ENCODE measurements around the gene ELP2. TPM values are rescaled to one million over a fixed set of nuclear protein-coding genes. Genes with fewer than 3 reads are reported as not detected.
A peak's percentile ranks its signal among the peaks of the same experiment; 100 is the strongest.

The ELP2 gene
- total and polyA plus RNA-seq, 2 of the 8 experiments (the other 6 are each of a cell fraction or from before 2014, with no cell fraction given), result 55.8 to 165 TPM

- TF ChIP-seq CBX8 (IDR thresholded peaks at IDR 0.05; ENCODE audit: borderline replicate concordance, low read depth, low read length) (no peak), ASH2L (IDR thresholded peaks at IDR 0.05; ENCODE audit: low read length) (peak; percentile 99), CHD2 (IDR thresholded peaks at IDR 0.05; ENCODE audit: low read length) (no peak), BACH1 (IDR thresholded peaks at IDR 0.05; ENCODE audit: low read length) (no peak), CEBPB (IDR thresholded peaks at IDR 0.05; ENCODE audit: low read depth, low read length) (no peak), SUZ12 (IDR thresholded peaks at IDR 0.05; ENCODE audit: low read length) (no peak), NRF1 (IDR thresholded peaks at IDR 0.05; ENCODE audit: low read depth, low read length) (peak; percentile 90), KDM5A (IDR thresholded peaks at IDR 0.05; ENCODE audit: low read length) (no peak), SIX5 (IDR thresholded peaks at IDR 0.05; ENCODE audit: low read depth, low read length) (no peak), SP2 (IDR thresholded peaks at IDR 0.05; ENCODE audit: low read length) (no peak), KDM4A (IDR thresholded peaks at IDR 0.05; ENCODE audit: low read depth, low read length, severe bottlenecking) (peak; percentile 88)
- TF ChIP-seq, protein P1, sequence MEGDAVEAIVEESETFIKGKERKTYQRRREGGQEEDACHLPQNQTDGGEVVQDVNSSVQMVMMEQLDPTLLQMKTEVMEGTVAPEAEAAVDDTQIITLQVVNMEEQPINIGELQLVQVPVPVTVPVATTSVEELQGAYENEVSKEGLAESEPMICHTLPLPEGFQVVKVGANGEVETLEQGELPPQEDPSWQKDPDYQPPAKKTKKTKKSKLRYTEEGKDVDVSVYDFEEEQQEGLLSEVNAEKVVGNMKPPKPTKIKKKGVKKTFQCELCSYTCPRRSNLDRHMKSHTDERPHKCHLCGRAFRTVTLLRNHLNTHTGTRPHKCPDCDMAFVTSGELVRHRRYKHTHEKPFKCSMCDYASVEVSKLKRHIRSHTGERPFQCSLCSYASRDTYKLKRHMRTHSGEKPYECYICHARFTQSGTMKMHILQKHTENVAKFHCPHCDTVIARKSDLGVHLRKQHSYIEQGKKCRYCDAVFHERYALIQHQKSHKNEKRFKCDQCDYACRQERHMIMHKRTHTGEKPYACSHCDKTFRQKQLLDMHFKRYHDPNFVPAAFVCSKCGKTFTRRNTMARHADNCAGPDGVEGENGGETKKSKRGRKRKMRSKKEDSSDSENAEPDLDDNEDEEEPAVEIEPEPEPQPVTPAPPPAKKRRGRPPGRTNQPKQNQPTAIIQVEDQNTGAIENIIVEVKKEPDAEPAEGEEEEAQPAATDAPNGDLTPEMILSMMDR (IDR thresholded peaks at IDR 0.05; ENCODE audit: control extremely low read depth in 1 of 3, insufficient read depth in 1 of 3, low read depth in 1 of 3, low read length in 3 of 3), result peak in 1 of 3 experiments; percentile 0; a peak in 1 of 4 replicates
These were observed at the start of gene ELP2, which contains the start of gene SLC39A6 (continued) for GRCh38 chr18:36129300-36130038.
